PFSK-1 (cell line): ENCODE results near the gene CTNNBL1.

Experiments used
- FOXP2 ChIP-seq: optimal IDR thresholded peaks from 2 replicates; pipeline ENCODE3; 2011; ENCODE audit warnings: borderline replicate concordance, control low read depth, inconsistent platforms; ENCODE audit not compliant: insufficient read depth; ENCODE audit errors: extremely low read length, extremely low read depth
- POLR2AphosphoS5 ChIP-seq: IDR thresholded peaks from 2 replicates; pipeline ENCODE4 v1.6.1; 2012; ENCODE audit warnings: low read depth, mild to moderate bottlenecking, control low read depth, low read length, moderate library complexity
- SIN3A ChIP-seq: IDR thresholded peaks from 2 replicates; pipeline ENCODE4 v1.6.1; 2012; ENCODE audit warnings: mild to moderate bottlenecking, low read length, moderate library complexity, borderline replicate concordance; ENCODE audit not compliant: insufficient read depth
- TAF1 ChIP-seq: IDR thresholded peaks from 2 replicates; pipeline ENCODE4 v1.6.1; 2012; ENCODE audit warnings: low read length, control low read depth, borderline replicate concordance; ENCODE audit not compliant: insufficient read depth
- TF ChIP-seq, protein P1 (sequence below), 2 experiments: IDR thresholded peaks; 2 replicates each; pipeline versions ENCODE4 v1.6.1 to v1.8.0; 2011 to 2012; ENCODE audit warnings: low read depth in 2 of 2, low read length in 2 of 2, control low read depth in 1 of 2, inconsistent platforms in 1 of 2, mild to moderate bottlenecking in 1 of 2, moderate library complexity in 1 of 2; ENCODE audit not compliant: insufficient read depth in 1 of 2

The CTNNBL1 gene

DNA sequence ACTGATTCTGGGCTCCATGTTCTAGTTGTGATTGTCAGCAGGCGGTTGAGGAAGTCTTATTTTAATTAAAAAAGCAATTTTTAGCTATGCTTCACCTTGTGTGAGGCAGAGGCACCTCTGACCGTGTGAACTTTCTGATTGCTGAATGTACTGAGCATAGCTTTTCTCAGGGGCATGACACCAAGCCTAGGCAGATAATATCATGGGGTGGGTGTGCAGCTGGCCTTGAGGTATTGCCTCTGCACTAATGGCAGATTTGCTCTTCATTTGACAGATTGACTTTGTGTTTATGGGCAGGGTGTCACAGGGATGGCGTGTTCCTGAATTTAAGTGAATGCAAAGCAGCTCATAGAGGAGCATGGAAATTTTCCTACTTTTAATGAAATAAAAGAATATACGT lies 19.6 kb downstream of the CTNNBL1 start:
- TF ChIP-seq, protein P1, sequence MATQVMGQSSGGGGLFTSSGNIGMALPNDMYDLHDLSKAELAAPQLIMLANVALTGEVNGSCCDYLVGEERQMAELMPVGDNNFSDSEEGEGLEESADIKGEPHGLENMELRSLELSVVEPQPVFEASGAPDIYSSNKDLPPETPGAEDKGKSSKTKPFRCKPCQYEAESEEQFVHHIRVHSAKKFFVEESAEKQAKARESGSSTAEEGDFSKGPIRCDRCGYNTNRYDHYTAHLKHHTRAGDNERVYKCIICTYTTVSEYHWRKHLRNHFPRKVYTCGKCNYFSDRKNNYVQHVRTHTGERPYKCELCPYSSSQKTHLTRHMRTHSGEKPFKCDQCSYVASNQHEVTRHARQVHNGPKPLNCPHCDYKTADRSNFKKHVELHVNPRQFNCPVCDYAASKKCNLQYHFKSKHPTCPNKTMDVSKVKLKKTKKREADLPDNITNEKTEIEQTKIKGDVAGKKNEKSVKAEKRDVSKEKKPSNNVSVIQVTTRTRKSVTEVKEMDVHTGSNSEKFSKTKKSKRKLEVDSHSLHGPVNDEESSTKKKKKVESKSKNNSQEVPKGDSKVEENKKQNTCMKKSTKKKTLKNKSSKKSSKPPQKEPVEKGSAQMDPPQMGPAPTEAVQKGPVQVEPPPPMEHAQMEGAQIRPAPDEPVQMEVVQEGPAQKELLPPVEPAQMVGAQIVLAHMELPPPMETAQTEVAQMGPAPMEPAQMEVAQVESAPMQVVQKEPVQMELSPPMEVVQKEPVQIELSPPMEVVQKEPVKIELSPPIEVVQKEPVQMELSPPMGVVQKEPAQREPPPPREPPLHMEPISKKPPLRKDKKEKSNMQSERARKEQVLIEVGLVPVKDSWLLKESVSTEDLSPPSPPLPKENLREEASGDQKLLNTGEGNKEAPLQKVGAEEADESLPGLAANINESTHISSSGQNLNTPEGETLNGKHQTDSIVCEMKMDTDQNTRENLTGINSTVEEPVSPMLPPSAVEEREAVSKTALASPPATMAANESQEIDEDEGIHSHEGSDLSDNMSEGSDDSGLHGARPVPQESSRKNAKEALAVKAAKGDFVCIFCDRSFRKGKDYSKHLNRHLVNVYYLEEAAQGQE (IDR thresholded peaks at IDR 0.05; ENCODE audit: insufficient read depth in 1 of 2, low read depth in 2 of 2, low read length in 2 of 2): no peak
- TF ChIP-seq TAF1 (no peak), POLR2AphosphoS5 (no peak), FOXP2 (no peak), SIN3A (no peak)

GRCh38 chr20:37714978-37715672 lies 21.3 kb downstream of the CTNNBL1 start:
- no peak for TF ChIP-seq TAF1
- no peak for TF ChIP-seq SIN3A
- TF ChIP-seq, protein P1 (IDR thresholded peaks at IDR 0.05; ENCODE audit: insufficient read depth in 1 of 2, low read depth in 2 of 2, low read length in 2 of 2): no peak
- no peak for TF ChIP-seq FOXP2
- no peak for TF ChIP-seq POLR2AphosphoS5

- TF ChIP-seq, protein P1 (IDR thresholded peaks at IDR 0.05; ENCODE audit: insufficient read depth in 1 of 2, low read depth in 2 of 2, low read length in 2 of 2): no peak
- TF ChIP-seq SIN3A (no peak), TAF1 (no peak), POLR2AphosphoS5 (no peak), FOXP2 (no peak)
Observed at GRCh38 chr20:37721751-37722150, 27.9 kb downstream of the CTNNBL1 start.

DNA sequence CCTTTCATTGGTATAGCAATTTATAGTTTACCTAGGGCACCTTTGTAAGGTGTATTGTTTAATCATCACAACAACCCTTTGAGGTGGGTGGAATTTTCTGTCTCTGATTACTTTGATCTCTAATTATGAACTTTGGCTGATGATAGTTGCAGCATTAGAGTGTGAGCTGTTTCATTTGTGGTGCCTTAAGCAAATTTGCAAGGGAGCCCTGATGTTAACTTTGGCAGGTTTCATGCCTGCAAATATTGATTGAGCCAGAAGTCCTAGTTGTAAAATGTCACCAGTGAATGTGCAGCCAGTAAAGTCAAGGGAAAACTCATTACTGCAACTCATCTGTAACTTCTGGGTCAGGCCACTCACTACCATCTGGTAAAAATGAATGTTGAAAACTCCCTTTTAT lies 29.8 kb downstream of the CTNNBL1 start:
- TF ChIP-seq TAF1 (no peak), FOXP2 (no peak), SIN3A (no peak), POLR2AphosphoS5 (no peak)
- TF ChIP-seq, protein P1 (IDR thresholded peaks at IDR 0.05; ENCODE audit: insufficient read depth in 1 of 2, low read depth in 2 of 2, low read length in 2 of 2): no peak

DNA sequence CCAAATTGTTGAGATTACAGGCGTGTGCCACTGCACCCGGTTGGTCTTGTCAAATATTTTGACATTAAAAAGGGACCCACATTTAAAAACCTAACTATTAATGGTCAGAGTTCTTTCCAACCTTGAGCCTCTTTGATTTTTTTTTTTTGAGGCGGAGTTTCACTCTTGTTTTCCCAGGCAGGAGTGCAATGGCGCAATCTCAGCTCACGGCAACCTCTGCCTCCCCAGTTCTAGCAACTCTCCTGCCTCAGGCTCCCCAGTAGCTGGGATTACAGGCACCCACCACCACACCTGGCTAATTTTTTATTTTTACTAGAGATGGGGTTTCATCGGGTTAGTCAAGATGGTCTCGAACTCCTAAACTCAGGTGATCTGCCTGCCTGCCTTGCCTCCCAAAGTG lies 31.3 kb downstream of the CTNNBL1 start:
- TF ChIP-seq POLR2AphosphoS5 (no peak), TAF1 (no peak), SIN3A (no peak), FOXP2 (no peak)
- TF ChIP-seq, protein P1 (IDR thresholded peaks at IDR 0.05; ENCODE audit: insufficient read depth in 1 of 2, low read depth in 2 of 2, low read length in 2 of 2): no peak
